Osteocyte (in vitro differentiated cells): ENCODE results near the gene ESF1. TPM values are rescaled to one million over a fixed set of nuclear protein-coding genes. Genes with fewer than 3 reads are reported as not detected.

Experiments used
- DNase-seq: peaks from one replicate; pipeline ENCODE4 v3.0.0; 2021; ENCODE audit warnings: mixed read lengths; ENCODE audit not compliant: unreplicated experiment; ENCODE audit errors: extremely low spot score
- H3K27ac Mint-ChIP-seq: one replicate; pipeline ENCODE4 v1.8.0; 2021; ENCODE audit warnings: mild to moderate bottlenecking, mixed read lengths; ENCODE audit not compliant: unreplicated experiment
- H3K27me3 Mint-ChIP-seq: one replicate; pipeline ENCODE4 v1.8.0; 2021; ENCODE audit warnings: mixed read lengths; ENCODE audit not compliant: unreplicated experiment
- H3K36me3 Mint-ChIP-seq: one replicate; pipeline ENCODE4 v1.8.0; 2021; ENCODE audit warnings: mixed read lengths; ENCODE audit not compliant: unreplicated experiment
- H3K4me1 Mint-ChIP-seq: one replicate; pipeline ENCODE4 v1.8.0; 2021; ENCODE audit warnings: mixed read lengths; ENCODE audit not compliant: unreplicated experiment
- H3K4me3 Mint-ChIP-seq: one replicate; pipeline ENCODE4 v1.8.0; 2021; ENCODE audit warnings: mild to moderate bottlenecking, moderate library complexity, mixed read lengths; ENCODE audit not compliant: unreplicated experiment
- H3K9me3 Mint-ChIP-seq: one replicate; pipeline ENCODE4 v1.8.0; 2021; ENCODE audit warnings: mixed read lengths; ENCODE audit not compliant: unreplicated experiment
- CTCF ChIP-seq: fragments of 200-600 bp; sonication (generic); IDR thresholded peaks from 2 replicates; pipeline ENCODE4 v1.5.0; 2021; ENCODE audit warnings: antibody characterized with exemption, mild to moderate bottlenecking, moderate library complexity
- total RNA-seq: library from RNA; stranded (reverse); gene quantifications from 2 replicates; pipeline ENCODE4 v1.2.1, GENCODE V29; 2021

Gene ESF1
- total RNA-seq, 1 donor from 2014 or later = 11.3 TPM

GRCh38 chr20:13814672-13815071 lies 30.0 kb upstream of the ESF1 start:
- H3K4me1 Mint-ChIP-seq = peaks cover 13% of the 10 kb centered on the region
- H3K9me3 Mint-ChIP-seq = no peaks in the 10 kb centered on the region
- no peak for DNase-seq
- no peak for TF ChIP-seq CTCF
- H3K36me3 Mint-ChIP-seq = peaks cover 23% of the 10 kb centered on the region
- no peaks in the 10 kb centered on the region for H3K27me3 Mint-ChIP-seq
- H3K4me3 Mint-ChIP-seq = no peak overlapping the region
- no peak overlapping the region for H3K27ac Mint-ChIP-seq

- peaks cover 23% of the 10 kb centered on the region for H3K36me3 Mint-ChIP-seq
- no peak for DNase-seq
- TF ChIP-seq CTCF = no peak
- H3K4me3 Mint-ChIP-seq = no peak overlapping the region
- no peaks in the 10 kb centered on the region for H3K27me3 Mint-ChIP-seq
- no peak overlapping the region for H3K27ac Mint-ChIP-seq
- H3K4me1 Mint-ChIP-seq = peaks cover 13% of the 10 kb centered on the region
- H3K9me3 Mint-ChIP-seq = no peaks in the 10 kb centered on the region
Observed at GRCh38 chr20:13813910-13814309, 29.2 kb upstream of the ESF1 start.

- Mint-ChIP-seq H3K4me1 (no peaks in the 10 kb centered on the region), H3K27ac (no peak overlapping the region), H3K9me3 (no peaks in the 10 kb centered on the region), H3K27me3 (no peaks in the 10 kb centered on the region), H3K36me3 (peaks cover 14% of the 10 kb centered on the region), H3K4me3 (no peak overlapping the region)
- TF ChIP-seq CTCF = no peak
- DNase-seq = no peak
Observed at GRCh38 chr20:13810446-13810845, 25.7 kb upstream of the ESF1 start.

GRCh38 chr20:13809855-13810254 lies 25.1 kb upstream of the ESF1 start:
- H3K27ac Mint-ChIP-seq = no peak overlapping the region
- H3K4me3 Mint-ChIP-seq = no peak overlapping the region
- no peaks in the 10 kb centered on the region for H3K9me3 Mint-ChIP-seq
- TF ChIP-seq CTCF = no peak
- no peaks in the 10 kb centered on the region for H3K27me3 Mint-ChIP-seq
- H3K4me1 Mint-ChIP-seq = no peaks in the 10 kb centered on the region
- no peak for DNase-seq
- peaks cover 16% of the 10 kb centered on the region for H3K36me3 Mint-ChIP-seq

- no peaks in the 10 kb centered on the region for H3K4me1 Mint-ChIP-seq
- no peak overlapping the region for H3K27ac Mint-ChIP-seq
- peaks cover 15% of the 10 kb centered on the region for H3K36me3 Mint-ChIP-seq
- no peak overlapping the region for H3K4me3 Mint-ChIP-seq
- no peaks in the 10 kb centered on the region for H3K9me3 Mint-ChIP-seq
- H3K27me3 Mint-ChIP-seq = no peaks in the 10 kb centered on the region
- no peak for TF ChIP-seq CTCF
- DNase-seq = no peak
Observed at GRCh38 chr20:13809373-13809772, 24.7 kb upstream of the ESF1 start.
